Ovary (tissue), 9 donors: ENCODE measurements around the gene SSC5D. TPM values are rescaled to one million over a fixed set of nuclear protein-coding genes. Genes with fewer than 3 reads are reported as not detected.
A peak's percentile ranks its signal among the peaks of the same experiment; 100 is the strongest.

Experiments
- DNase-seq, 5 donors: peaks; one replicate each; pipeline ENCODE4 v3.0.0-alpha.2; 2019 to 2020
- H3K27ac ChIP-seq, 2 donors: fragments of 200-600 bp; one replicate each; pipeline versions ENCODE4 v1.5.1 to v1.8.0; 2019 to 2022
- H3K27me3 ChIP-seq: fragments of 200-600 bp; one replicate; pipeline ENCODE4 v1.8.0; 2022
- H3K36me3 ChIP-seq: fragments of 200-600 bp; sonication (generic); one replicate; pipeline ENCODE4 v1.5.1; 2019
- H3K4me1 ChIP-seq: one replicate; pipeline ENCODE4 v1.8.1; 2013; ENCODE audit warnings: mild to moderate bottlenecking, moderate library complexity; ENCODE audit not compliant: insufficient read depth
- H3K4me3 ChIP-seq: fragments of 200-600 bp; sonication (generic); one replicate; pipeline ENCODE4 v1.5.1; 2017
- H3K9me3 ChIP-seq, 2 donors: fragments of 200-600 bp in 1 of 2; sonication (generic) in 1 of 2; one replicate each; pipeline versions ENCODE4 v1.5.1 to v1.8.1; 2013 to 2019; ENCODE audit warnings: mild to moderate bottlenecking in 1 of 2, moderate library complexity in 1 of 2
- CTCF ChIP-seq, 3 donors: fragments of 450-650 bp in 2 of 3; fragments of 200-600 bp in 1 of 3; IDR thresholded peaks; one replicate each; pipeline versions ENCODE4 v1.5.1 to v1.8.0; 2016 to 2022; ENCODE audit warnings: antibody characterized with exemption in 3 of 3, mild to moderate bottlenecking in 1 of 3
- EP300 ChIP-seq: sonication (generic); formaldehyde crosslinking; IDR thresholded peaks from one replicate; pipeline ENCODE4 v1.6.1; 2017; ENCODE audit warnings: antibody characterized with exemption
- POLR2A ChIP-seq: fragments of 450-650 bp; IDR thresholded peaks from one replicate; pipeline ENCODE4 v1.6.1; 2017; ENCODE audit warnings: antibody characterized with exemption, mild to moderate bottlenecking, moderate library complexity
- WGBS, 3 donors: extraction: QIAGEN DNeasy Blood & Tissue Kit in 1 of 3; methylation state at CpG; one replicate each; pipeline versions ENCODE4 v1.1.5 to v1.1.7; 2013 to 2017; 5-methylcytosine and 5-hydroxymethylcytosine counted together
- intact Hi-C, 4 donors: fragments of 100-400 bp; cut with DNase I; formaldehyde crosslinking; loops; one replicate each; pipeline versions ENCODE4 v1.11.0 to v1.15.1; 2022 to 2023
- polyA plus RNA-seq, 2 donors: library from polyadenylated mRNA; stranded (reverse); fragments of 200-250 nt in 1 of 2; fragments of 350-450 nt in 1 of 2; fragmentation: Illumina TruSeq in 1 of 2; extraction: RNeasy Lipid Tissue Mini Kit (QIAGEN cat#74804) in 1 of 2; gene quantifications; one replicate each; pipeline ENCODE4 v1.2.3, GENCODE V29; 2013 to 2014
- total RNA-seq, 7 donors: library from RNA; depleted of rRNA in 2 of 7; stranded (reverse); fragments of >200 nt in 2 of 7; fragmentation: NEBNext Ultra II Directional in 3 of 7; extraction: Animal tissue kit (Norgen Biotek cat#: 25700) in 3 of 7; gene quantifications; one replicate each; pipeline versions ENCODE4 v1.1.0 to v1.2.4, GENCODE V29; 2016 to 2023
- donor health status: DM: no; HTN: no; CAD: no; lungs with moderate emphysema.
- donor health status: DM: no; HTN: no; CAD: no.
- donor health status: Bipolar disorder and iron deficiency.
- donor health status: DM: yes; HTN: yes; CAD: no.
- donor health status: DM: no; HTN: no; CAD: no.
- donor health status: DM: yes; HTN: yes; CAD: no.

The SSC5D gene
- total and polyA plus RNA-seq, 9 donors = 5.7 to 29.7 (median 12.4) TPM

GRCh38 chr19:55492362-55492944 is 4.2 kb downstream of the SSC5D start:
- no peak for TF ChIP-seq CTCF (IDR thresholded peaks at IDR 0.05)
- no peak for TF ChIP-seq EP300
- no peak for TF ChIP-seq POLR2A
- intact Hi-C loops = no loop called here
- peak in 1 of 5 donors; percentile 42 for DNase-seq
- H3K36me3 ChIP-seq = no peaks in the 10 kb centered on the region
- no peaks in the 10 kb centered on the region for H3K9me3 ChIP-seq
- H3K4me3 ChIP-seq = no peak overlapping the region
- H3K4me1 ChIP-seq = peaks cover 14% of the 10 kb centered on the region
- no peaks in the 10 kb centered on the region for H3K27me3 ChIP-seq
- WGBS, 3 donors = 50 to 63% (median 57%) methylated on average over 12 of the region's 12 CpGs
- peak overlapping the region in 1 of 2 donors; percentile 89 for H3K27ac ChIP-seq

- 12 to 17% (median 16%) methylated on average over 18 of the region's 18 CpGs for WGBS, 3 donors
- intact Hi-C loops = no loop called here
- H3K27ac ChIP-seq = peak overlapping the region; percentile 89 to 94
- H3K9me3 ChIP-seq = no peaks in the 10 kb centered on the region
- TF ChIP-seq EP300 = no peak
- H3K36me3 ChIP-seq = no peaks in the 10 kb centered on the region
- DNase-seq = peak; percentile 76 to 82 (median 78)
- H3K4me3 ChIP-seq = peak overlapping the region; percentile 39
- peaks cover 9% of the 10 kb centered on the region for H3K4me1 ChIP-seq
- H3K27me3 ChIP-seq = no peaks in the 10 kb centered on the region
Observed at GRCh38 chr19:55493052-55493644, 4.9 kb downstream of the SSC5D start.

GRCh38 chr19:55493645-55494171 is 5.5 kb downstream of the SSC5D start:
- 5 to 14% (median 9%) methylated on average over 15 to 37 of the region's 38 CpGs for WGBS, 3 donors
- intact Hi-C loops = no loop called here

DNA sequence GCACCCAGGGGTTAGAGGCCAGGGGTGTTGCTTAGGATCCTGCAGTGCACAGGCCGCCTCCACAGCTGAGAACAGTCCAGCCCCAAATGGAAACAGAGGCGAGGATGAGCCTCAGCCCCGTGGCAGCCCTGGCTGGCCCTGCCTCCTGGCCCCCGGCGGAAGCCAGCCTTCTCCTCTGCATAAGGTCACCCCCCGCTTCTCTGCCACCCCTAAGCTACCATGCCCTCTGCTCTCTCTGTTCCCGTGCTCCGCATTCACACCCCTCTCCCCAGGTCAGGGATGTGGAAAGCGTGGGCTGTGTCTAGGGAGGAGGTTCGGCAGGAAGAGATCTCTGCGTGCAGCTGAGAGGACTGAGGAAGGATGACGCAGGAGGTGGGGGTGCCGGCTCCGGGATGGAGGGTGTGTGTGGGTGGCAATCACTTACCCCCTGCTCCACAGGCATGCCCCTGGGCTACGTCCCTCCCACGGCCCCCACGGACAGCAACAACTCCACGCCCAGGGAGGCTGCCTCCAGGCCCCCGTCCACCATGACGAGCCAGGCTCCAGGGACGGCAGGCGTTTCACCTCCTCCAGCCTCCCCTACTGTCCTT is 6.0 kb downstream of the SSC5D start:
- peak; percentile 82 to 90 (median 87) for DNase-seq
- Histone ChIP-seq H3K4me3 (peak overlapping the region; percentile 39), H3K4me1 (peaks cover 8% of the 10 kb centered on the region), H3K36me3 (no peaks in the 10 kb centered on the region), H3K9me3 (no peaks in the 10 kb centered on the region), H3K27ac (peak overlapping the region; percentile 89 to 94), H3K27me3 (no peaks in the 10 kb centered on the region)
- intact Hi-C loops = no loop called here
- 2 to 3% (median 2%) methylated on average over 22 of the region's 22 CpGs for WGBS, 3 donors
- TF ChIP-seq CTCF (IDR thresholded peaks at IDR 0.05) (no peak), POLR2A (peak; percentile 76)

More at GRCh38 chr19:55493645-55494171, 5.5 kb downstream of the SSC5D start:
- H3K36me3 ChIP-seq = no peaks in the 10 kb centered on the region
- peak overlapping the region; percentile 89 to 94 for H3K27ac ChIP-seq
- no peaks in the 10 kb centered on the region for H3K9me3 ChIP-seq
- TF ChIP-seq EP300 = no peak
- TF ChIP-seq POLR2A = no peak
- no peak for TF ChIP-seq CTCF (IDR thresholded peaks at IDR 0.05)
- DNase-seq = peak in 4 of 5 donors; percentile 53 to 69 (median 63)
- H3K4me1 ChIP-seq = peaks cover 8% of the 10 kb centered on the region
- H3K27me3 ChIP-seq = no peaks in the 10 kb centered on the region
- peak overlapping the region; percentile 39 for H3K4me3 ChIP-seq
